HG03457 (cell line): ENCODE results near the gene PRTFDC1.

Source experiments
- ATAC-seq: cut with Tn5 transposase; IDR thresholded peaks from one replicate; pipeline ENCODE4 v1.9.1; 2021; ENCODE audit warnings: moderate number of reproducible peaks; ENCODE audit not compliant: unreplicated experiment

The PRTFDC1 gene

DNA sequence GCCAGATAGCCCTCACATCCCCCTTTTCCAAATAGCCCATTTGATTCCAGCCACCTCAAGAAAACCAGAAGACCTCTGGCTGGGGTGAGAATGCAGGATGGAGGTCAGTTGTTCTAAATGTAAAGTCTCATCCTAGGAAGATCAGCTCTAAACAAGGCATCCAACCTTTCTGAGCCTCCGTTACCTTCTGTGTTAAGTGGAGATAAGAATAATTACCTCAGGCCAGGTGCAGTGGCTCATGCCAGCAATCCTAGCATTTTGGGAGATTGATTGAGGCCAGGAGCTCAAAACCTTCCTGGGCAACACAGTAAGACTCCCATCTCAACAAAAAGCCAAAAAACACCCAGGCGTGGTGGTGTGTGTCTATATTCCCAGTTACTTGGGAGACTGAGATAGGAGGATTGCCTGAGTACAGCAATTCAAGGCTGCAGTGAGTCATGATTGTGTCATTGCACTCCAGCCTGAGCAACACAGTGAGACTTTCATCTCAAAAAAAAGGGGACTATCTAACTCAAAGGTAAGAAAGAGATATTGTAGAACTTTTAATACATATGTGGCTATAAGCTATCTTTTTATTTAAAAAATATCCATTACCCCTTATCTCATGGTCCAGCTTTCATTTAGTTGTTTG, 43.5 kb downstream of the PRTFDC1 start:
- no peak for ATAC-seq

DNA sequence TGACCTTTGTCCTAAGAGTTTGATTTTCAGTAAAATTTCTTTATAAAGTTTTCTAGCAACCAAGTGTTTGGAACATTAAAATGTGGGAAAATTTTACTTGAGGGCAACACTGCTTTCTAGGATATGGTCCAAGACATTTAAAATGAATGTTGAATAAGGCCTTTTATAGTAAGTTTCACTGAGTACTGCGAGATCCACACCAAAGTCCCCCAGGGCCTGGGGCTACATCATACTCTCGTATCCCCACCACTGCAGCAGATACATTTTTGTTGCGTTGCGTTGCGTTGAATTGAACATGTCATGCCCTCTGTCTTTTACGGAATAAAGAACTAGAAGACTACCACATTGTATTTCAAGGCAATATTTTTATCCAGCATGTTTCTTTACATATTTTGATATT, 44.5 kb downstream of the PRTFDC1 start:
- ATAC-seq, result no peak

DNA sequence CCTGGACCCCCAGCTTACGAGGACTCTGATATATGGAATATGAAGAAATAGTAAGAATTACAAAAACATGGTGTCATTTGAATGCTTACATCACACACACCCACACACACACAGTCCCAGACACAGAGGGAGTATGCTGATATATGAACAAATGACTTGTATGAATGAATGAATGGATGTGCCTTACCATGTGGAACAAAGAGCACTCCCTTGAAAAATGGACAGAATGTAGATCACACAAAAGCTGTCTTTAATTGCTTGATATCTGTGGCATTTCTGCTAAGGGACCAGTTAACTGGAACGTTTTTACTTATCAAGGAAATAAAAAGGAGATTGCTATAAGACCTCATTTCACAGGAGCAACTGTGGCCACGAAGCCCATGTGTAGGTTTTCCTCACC, 46.0 kb downstream of the PRTFDC1 start:
- ATAC-seq, result no peak

DNA sequence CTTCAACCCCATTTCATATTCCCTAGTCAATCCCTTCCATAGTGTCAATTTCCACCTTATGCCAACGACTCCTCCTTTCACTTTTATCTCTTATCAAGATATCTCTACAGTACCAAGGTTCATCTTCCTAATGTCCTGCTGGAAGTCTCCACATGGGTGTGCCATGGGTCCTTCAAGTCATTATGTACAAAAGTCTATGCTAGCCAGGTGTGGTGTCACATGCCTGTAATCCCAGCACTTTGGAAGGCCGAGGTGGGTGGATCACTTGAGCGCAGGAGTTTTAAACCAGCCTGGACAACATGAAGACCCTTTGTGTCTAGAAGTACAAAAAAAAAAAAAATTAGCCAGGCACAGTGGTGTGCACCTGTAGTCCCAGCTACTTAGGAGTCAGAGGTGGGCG, 47.6 kb downstream of the PRTFDC1 start:
- ATAC-seq, result no peak

DNA sequence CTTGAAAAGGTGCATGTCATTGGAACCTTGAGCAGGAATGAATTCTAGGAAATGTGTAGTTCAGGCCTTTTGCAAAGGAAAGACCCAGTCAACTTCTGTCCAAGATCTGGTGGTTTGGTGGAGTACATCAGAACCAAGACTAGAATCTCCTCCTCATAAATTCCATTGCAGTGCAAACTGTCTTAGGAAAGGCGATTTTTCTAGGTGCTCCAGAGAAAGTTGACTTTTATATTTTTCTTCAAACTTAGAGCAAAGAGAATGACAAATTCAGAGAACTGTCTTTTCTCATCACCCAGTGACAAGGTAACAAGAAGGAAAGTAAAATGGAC, 50.0 kb downstream of the PRTFDC1 start:
- no peak for ATAC-seq

DNA sequence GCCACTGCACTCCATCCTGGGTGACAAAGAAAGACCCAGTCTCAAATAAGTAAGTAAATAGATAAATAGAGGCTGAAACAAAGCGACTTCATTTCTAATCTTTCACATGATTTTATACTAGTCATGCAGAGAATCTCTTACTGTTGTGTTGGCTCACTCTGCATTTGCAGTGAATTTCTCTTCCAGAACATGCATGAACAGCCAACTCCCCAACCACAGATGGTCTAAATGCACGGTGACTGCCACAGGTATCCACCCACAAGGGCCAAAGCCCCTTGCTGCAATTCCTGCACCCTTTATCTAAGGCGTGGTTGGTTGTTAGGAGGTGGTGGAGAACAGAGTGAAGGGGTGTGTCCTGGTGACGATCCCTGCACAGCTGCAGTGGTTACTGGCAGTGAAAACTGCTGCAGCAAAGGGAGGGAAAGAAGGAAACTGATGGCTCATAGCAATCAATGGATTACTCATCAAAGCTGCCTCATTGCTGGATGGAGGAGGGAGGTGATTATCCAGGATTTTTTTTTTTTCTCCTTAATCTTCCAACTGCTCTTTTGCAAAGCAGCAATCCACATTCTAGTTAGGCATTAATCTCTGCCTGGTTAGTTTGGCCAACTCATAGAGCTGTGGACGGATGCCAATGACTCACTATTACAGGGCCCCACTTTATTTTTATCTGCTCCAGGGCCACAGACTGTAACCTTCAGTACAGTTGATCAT, 50.6 kb downstream of the PRTFDC1 start:
- ATAC-seq, result peak; percentile 35

DNA sequence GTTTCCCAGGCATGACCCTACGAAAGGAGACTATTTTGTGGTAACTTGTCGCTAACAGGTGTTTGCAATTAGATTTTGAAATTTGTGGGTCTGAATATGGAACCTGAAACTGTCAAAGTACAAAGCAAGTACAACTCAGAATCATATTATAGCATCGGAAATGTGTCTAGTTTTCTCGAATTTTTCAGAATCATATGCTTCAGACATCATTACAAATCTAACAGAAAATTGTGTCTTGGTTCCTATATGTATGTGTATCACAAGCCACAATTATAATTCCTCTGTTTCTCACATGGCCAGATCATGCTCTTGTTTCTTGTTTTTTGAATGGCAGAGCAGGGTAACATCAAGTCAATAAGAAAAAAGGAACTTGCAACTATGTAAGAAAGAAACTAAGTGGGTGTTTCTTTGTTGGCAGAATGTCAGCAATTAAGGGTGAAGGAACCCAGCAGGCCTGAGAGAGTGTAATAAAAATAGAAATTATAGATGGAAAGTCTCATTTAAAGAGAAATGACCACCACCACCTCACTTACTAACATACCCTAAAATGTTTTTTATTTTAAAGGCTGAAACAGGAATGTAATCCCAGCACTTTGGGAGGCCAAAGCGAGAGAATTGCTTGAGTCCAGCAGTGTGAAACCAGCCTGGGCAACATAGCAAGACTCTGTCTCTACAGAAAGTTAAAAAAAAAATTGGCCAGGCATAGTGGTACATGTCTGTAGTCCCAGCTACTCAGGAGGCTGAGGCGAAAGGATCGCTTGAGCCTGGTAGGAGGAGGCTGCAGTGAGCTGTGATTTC, 51.3 kb downstream of the PRTFDC1 start:
- peak; percentile 67 for ATAC-seq

DNA sequence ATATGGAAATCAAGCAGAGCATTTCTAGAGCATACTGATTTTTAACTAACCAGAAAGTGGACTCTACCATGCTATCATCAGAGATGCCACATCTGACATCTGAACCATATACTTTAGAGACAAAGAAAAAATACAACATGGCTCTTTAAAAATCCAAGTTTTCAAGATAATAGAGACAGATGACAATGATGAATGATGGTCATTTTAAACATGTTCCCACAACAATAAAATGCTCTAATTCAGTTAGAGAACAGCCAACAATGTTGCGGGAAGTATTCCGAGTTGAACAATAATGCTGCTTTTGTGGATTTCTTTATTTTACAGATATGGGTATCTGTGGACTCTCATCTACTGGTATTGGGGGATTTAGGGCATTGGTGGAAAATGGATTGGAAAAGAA, 52.8 kb downstream of the PRTFDC1 start:
- no peak for ATAC-seq

DNA sequence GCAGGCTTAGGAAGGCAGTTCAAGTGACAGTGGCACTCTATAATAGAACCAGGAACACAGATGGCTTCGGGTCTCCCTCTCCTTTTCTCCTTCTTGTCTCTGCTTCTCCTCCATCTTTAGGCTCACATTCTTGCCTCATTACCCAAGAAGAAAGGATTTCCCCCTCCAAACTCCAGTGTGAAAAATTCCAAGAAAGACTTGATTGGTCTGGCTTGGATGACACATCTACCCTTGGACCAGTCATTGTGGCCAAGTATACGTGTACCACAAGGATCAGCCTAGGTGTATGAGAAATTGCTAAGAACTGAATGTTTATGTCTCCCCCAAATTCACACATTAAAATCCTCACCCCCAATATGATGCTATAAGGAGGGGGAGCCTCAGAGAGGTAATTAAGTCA, 53.9 kb downstream of the PRTFDC1 start:
- no peak for ATAC-seq

DNA sequence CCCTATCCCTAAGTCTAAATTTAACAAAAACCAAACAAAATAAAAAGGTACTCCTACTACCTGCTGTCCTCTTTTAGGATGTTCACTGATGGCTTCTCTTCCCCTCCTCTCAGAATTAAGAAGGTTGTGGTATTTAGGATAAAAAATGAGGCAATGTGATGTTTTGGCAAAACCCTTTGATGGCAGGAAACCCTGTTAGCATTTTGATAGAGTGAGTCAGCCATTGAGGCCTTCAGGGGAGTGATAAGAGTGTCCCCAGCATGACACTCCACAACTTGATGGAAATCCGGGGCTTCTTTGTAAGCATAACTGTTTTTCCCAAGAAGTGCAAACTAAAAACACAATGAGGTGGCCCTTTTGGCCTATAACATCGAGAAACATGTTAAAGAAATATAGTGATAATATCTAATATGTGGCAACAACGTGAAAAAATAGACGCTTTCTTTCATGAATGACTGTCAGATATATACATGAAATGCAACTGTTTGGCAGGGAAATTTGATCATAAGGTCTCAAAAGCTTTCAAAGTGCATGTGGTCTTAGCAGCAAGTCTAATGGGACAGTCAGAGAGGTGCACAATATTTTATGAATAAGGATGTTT, 55.0 kb downstream of the PRTFDC1 start:
- no peak for ATAC-seq

DNA sequence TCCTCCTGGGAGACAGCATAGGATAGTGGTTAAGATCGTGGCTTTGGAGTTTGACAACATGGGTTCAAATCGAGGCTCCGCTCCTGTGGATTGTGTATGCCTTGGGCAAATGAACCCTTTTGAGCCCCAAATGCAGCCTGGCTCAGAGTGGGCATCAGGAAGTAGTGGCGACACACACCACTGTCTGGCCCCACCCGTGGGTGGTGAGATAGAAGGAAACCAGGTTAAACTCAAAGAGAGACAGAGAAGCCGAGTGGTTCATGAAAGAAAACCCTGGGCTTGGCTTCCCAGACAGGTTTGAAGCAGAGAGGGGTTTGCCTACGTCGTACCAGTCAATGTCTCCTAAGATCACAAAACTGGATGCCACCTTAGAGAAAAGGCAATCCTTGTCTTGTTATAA, 57.7 kb downstream of the PRTFDC1 start:
- no peak for ATAC-seq

DNA sequence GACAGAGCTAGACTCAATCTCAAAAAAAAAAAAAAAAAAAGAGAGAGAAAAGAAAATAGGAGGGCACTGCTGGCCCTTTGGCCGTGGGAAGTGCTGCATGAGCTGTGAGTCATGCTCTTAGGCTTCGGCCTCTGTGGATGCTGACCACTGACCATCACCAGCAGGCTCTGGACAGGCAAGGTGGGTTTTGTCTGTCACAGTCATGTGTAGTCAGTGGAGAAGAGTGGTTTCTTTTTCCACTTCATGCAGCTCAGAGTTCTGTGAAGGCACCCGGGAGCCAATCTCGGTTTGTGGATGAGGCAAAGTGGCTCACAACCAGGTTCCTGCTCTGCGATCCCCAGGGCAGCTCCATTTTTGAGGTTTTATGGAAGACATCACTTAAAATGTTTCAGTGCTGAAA, 58.1 kb downstream of the PRTFDC1 start:
- ATAC-seq, result no peak

DNA sequence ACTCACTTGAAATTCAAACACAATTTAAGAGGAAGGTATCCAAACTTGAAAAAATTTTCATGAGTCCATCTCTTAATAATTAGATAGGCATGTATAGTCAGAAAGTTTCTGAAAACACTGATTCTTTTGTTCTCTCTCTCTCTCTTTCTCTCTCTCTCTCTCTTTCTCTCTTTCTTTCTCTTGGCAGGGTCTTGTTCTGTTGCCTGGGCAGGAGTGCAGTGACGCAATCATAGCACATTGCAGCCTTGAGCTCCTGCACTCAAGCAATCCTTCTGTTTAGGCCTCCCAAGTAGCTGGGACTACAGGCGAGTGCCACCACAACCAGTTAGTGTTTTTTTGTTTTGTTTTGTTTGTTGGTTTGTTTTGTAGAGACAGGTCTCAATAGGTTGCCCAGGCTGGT, 59.3 kb downstream of the PRTFDC1 start:
- no peak for ATAC-seq

DNA sequence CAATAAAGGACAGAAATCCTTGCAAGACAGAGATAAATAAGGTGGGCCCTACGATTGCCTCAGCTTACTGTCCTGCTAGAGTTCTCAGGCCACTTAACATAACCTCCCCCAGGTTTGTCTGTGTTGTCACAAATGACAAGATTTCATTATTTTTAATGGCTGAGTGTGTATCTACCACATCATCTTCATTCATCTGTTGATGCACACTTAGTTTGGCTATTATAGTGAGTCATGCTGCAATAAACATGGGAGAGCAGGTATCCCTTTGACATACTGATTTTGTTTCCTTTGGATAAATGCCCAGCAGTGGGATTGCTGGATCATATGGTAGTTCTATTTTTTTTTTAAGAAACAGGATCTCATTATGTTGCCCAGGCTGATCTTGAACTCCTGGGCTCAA, 60.6 kb downstream of the PRTFDC1 start:
- ATAC-seq, result no peak

DNA sequence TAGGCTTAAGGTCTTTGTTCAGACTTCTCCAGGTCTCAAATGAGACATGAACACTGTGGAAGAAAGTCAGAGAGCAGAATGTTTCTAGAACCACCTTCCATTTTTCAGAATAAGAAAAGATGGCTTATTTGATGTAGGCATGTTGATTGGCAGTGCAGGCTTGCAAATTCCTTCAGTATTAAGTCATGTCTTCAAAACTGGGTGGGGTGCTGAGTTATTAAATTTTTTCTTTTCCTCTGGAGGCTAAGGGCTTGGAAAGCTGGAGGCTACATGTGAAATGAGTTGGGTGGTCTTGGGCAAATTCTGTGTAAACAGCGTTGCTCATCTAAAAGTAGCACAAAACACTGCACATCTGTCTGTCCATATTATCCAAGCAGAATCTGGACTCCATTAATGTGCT, 62.8 kb downstream of the PRTFDC1 start:
- no peak for ATAC-seq

DNA sequence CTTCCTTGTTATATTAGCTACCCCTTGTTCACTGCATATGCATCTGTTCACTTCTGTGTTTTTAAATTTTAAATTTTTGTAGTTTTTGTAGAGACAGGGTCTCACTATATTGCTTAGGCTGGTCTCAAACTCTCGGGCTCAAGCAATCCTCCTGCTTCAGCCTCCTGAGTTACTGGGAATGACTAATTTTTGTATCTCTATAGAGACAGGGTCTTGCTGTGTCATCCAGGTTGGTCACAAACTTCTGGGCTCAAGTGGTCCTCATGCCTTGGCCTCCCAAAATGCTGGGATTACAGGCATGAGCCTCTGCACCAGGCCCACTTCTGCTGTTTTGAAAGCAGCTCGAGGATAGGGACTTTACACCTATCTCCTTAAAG, 64.6 kb downstream of the PRTFDC1 start:
- ATAC-seq, result peak; percentile 11

DNA sequence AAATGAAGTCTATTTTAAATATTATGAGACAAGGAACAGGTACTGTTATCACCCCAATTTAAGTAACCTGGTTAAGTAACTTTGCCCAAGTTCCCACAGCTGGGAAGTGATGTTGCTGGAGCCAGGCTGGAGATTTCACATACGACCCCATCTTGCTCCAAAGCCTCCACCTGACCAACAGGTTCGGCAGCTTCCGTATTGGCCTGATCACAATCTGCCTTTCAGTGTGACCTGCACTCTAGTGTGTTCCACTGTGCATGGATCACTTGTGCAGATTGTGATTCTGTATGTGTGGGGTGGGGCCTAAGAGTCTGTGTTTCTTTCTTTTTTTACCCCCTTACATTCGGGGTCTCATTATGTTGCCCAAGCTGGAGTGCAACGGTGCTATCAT, 66.1 kb downstream of the PRTFDC1 start:
- ATAC-seq, result no peak

DNA sequence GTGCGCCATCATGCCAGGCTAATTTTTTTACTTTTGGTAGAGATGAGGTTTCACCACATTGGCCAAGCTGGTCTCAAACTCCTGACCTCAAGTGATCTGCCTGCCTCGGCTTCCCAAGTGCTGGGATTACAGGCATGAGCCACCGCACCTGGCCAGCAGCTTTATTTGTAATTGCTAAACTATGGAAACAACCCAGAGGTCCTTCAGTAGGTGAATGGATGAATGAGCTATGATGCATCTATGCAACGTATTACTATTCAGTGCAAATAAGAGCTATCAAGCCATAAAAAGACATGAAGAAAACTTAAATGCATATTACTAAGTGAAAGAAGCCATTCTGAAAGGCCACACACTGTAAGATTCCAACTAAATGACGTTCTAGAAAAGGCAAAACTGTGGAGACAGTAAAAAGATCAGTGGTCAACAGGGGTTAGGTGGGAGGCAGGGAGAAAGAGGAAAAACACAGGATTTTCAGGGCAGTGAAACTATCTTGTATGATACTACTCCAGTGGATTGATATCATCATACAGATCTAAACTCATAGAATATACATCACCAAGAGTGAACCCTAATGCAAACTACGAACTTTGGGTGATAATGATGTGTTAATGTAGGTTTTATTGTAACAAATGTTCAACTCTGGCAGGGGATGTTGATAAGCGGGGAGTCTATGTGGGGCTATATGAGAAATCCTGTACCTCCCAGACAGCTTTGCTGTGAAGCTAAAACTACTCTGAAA, 66.7 kb downstream of the PRTFDC1 start:
- ATAC-seq, result no peak

DNA sequence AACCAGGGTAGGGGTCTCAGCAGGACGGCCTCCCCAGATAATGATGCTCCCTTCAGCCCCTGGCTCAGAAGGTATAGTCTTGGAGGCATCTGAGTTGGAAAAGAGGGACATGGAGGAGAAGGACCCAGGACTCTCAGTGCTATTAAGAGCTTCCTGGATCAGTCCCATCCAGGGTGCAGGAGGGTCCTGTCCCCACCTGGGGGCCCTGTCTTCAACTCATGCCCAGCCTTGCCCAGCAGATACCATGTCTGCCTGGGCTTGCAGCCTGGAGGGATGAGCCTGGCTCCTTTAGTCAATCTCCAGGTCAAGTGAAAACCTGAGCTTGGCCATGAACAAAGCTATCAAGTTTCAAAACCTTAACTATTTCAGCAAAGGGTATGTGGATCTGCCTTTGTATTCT, 67.6 kb downstream of the PRTFDC1 start:
- no peak for ATAC-seq

DNA sequence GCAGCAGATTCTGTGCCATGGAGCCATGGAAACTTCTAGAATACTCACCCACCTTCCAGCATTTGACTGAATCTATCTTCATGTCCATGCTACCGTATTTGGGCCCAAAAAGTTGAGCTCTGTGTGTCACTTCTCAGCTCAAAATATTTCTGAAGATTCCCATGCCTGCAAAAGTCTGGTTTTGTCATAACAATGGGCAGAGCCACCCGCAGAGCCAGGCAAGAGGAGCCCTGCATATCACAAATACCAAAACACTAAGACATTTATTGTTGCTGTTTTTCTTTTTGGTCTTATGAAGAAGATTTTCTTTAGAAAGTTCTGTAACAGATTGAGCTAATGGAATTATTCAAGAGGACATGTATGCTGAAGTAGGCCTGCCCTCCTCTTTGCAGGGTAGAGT, 68.1 kb downstream of the PRTFDC1 start:
- ATAC-seq, result no peak

DNA sequence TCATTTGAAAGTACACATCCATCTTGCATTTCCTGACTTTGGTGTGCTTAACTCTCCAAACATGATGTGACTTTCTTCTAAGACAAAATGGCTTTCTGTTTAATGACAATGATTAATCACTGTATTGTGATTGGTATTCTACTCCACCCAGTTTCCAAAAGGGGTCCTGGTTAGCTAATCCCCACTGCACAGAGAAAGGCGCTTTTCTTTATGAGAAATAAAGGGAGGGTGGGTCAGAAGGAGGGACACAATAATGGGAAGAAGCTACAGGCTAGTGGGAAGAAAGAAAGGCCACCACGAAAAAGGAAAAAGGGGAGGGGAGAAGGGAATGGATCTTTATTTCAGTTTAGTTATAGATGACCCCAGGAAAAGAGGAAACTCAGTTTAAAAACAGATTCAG, 69.2 kb downstream of the PRTFDC1 start:
- no peak for ATAC-seq
